ENCODE data around the gene RBL1. TPM values are rescaled to one million over a fixed set of nuclear protein-coding genes. Genes with fewer than 3 reads are reported as not detected.

RBL1 gene
- total and polyA plus RNA-seq, 2 of the 4 experiments (the other 2 are of a cell fraction), result 3.3 to 7.5 TPM

GRCh38 chr20:37020636-37021035, 75.2 kb downstream of the RBL1 start:
- H2BK120ac ChIP-seq (ENCODE audit: low read depth, low read length), result no peak overlapping the region
- H2AFZ ChIP-seq (replicated peaks; ENCODE audit: low read length, poor library complexity), result no peak overlapping the region
- H4K91ac ChIP-seq (ENCODE audit: insufficient read depth, low read depth, low read length), result no peak overlapping the region
- intact Hi-C loops (cut with micrococcal nuclease), result no loop called here
- WGBS, 2 experiments (ENCODE audit: extremely low coverage in 2 of 2, insufficient read length in 1 of 2), result no CpG with 5 or more reads among the region's 2 CpGs
- no peak overlapping the region for H3K56ac ChIP-seq (ENCODE audit: extremely low read depth, insufficient read depth, low read length)
- no peak overlapping the region for H3K14ac ChIP-seq (replicated peaks; ENCODE audit: low read depth, low read length)
- H3K4me3 ChIP-seq (ENCODE audit: insufficient read depth, low read depth, low read length), result no peak overlapping the region
- CTCF ChIA-PET, result no interaction called here
- H3K4ac ChIP-seq (ENCODE audit: low read depth, low read length), result no peak overlapping the region
- H2BK5ac ChIP-seq (ENCODE audit: low read depth, low read length, poor library complexity, severe bottlenecking), result no peak overlapping the region
- H3K36me3 ChIP-seq (ENCODE audit: control insufficient read depth, insufficient read depth, low read length), result peaks cover 6% of the 10 kb centered on the region; the same call in 1 of the 2 replicates
- no TSS peak for BruUV-seq (replicated peaks)
- H4K20me1 ChIP-seq (ENCODE audit: insufficient read depth, low read length), result no peaks in the 10 kb centered on the region
- H4K8ac ChIP-seq (ENCODE audit: low read depth in 2 of 2, low read length in 2 of 2), result no peak overlapping the region
- ATAC-seq (ENCODE audit: low read depth), result no peak
- H2BK20ac ChIP-seq (ENCODE audit: low read depth, low read length), result no peak overlapping the region
- no peak overlapping the region for H3K18ac ChIP-seq (ENCODE audit: low read depth, low read length)
- POLR2A ChIA-PET (ENCODE audit: unreplicated experiment), result no interaction called here
- H3K27ac ChIP-seq (ENCODE audit: insufficient read depth, low read length), result no peak overlapping the region
- H2BK15ac ChIP-seq (ENCODE audit: low read depth, low read length), result no peak overlapping the region
- in situ Hi-C loops (cut with MboI; ENCODE audit: low sequenced_read_pairs), result no loop called here
- no peaks in the 10 kb centered on the region for H3K4me1 ChIP-seq (ENCODE audit: control insufficient read depth, insufficient read depth, low read length)
- no peak overlapping the region for H3K23ac ChIP-seq (ENCODE audit: low read depth, low read length)
- no peak overlapping the region for H4K5ac ChIP-seq (ENCODE audit: low read depth, low read length)
- H3K4me2 ChIP-seq (ENCODE audit: low read depth, low read length), result no peak overlapping the region
- dilution Hi-C loops (cut with HindIII; ENCODE audit: low sequenced_read_pairs, unreplicated experiment), result no loop called here
- no peaks in the 10 kb centered on the region for H3K9me1 ChIP-seq (ENCODE audit: insufficient read depth, low read length)
- H3K79me1 ChIP-seq (ENCODE audit: low read depth in 1 of 2, low read length in 2 of 2), result no peaks in the 10 kb centered on the region; a peak in 1 of 4 replicates
- no peak overlapping the region for H2AK5ac ChIP-seq (ENCODE audit: low read depth, low read length)
- H2AK9ac ChIP-seq (replicated peaks; ENCODE audit: low read depth, low read length, poor library complexity), result no peak overlapping the region
- no peaks in the 10 kb centered on the region for H3K27me3 ChIP-seq (ENCODE audit: control insufficient read depth, insufficient read depth, low read length)
- H3K9ac ChIP-seq (ENCODE audit: low read depth, low read length), result no peak overlapping the region
- TF ChIP-seq MAFK (IDR thresholded peaks at IDR 0.05; ENCODE audit: low read depth, low read length) (no peak), CEBPB (IDR thresholded peaks at IDR 0.05; ENCODE audit: low read depth, low read length) (no peak), RCOR1 (IDR thresholded peaks at IDR 0.05; ENCODE audit: insufficient replicate concordance, low read length) (no peak), FOS (IDR thresholded peaks at IDR 0.05; ENCODE audit: low read depth, low read length) (no peak), POLR2A (IDR thresholded peaks at IDR 0.05; ENCODE audit: low read depth, low read length) (no peak), MXI1 (IDR thresholded peaks at IDR 0.05; ENCODE audit: borderline replicate concordance, low read depth, low read length) (no peak), CTCF (conservative IDR thresholded peaks at IDR 0.05; ENCODE audit: low read depth, low read length) (no peak), SMC3 (IDR thresholded peaks at IDR 0.05; ENCODE audit: low read depth, low read length) (no peak), RAD21 (IDR thresholded peaks at IDR 0.05; ENCODE audit: low read length) (no peak), ELK1 (IDR thresholded peaks at IDR 0.05; ENCODE audit: borderline replicate concordance, low read depth, low read length) (no peak), MAZ (IDR thresholded peaks at IDR 0.05; ENCODE audit: borderline replicate concordance, low read depth, low read length) (no peak), BHLHE40 (IDR thresholded peaks at IDR 0.05; ENCODE audit: low read depth, low read length) (no peak), NFE2L2 (IDR thresholded peaks at IDR 0.05; ENCODE audit: low read depth, low read length) (no peak), RFX5 (IDR thresholded peaks at IDR 0.05; ENCODE audit: low read depth, low read length) (no peak), USF2 (IDR thresholded peaks at IDR 0.05; ENCODE audit: low read depth, low read length) (no peak), CHD1 (IDR thresholded peaks at IDR 0.05; ENCODE audit: low read depth, low read length) (no peak)
- DNase-seq, result no peak
- H3K9me3 ChIP-seq (ENCODE audit: control insufficient read depth, insufficient read depth, low read length), result no peaks in the 10 kb centered on the region

Measured in IMR-90 (cell line).